ENCODE data around the gene RAB34. TPM values are rescaled to one million over a fixed set of nuclear protein-coding genes. Genes with fewer than 3 reads are reported as not detected.
"Not testable (repeated sequence)": the region's sequence is repeated elsewhere in the genome, so short reads cannot be mapped to it uniquely, and the experiment has no call there.

RAB34 gene
- total RNA-seq, 3 donors from 2014 or later, result 11.3 to 100 (median 14.1) TPM

DNA sequence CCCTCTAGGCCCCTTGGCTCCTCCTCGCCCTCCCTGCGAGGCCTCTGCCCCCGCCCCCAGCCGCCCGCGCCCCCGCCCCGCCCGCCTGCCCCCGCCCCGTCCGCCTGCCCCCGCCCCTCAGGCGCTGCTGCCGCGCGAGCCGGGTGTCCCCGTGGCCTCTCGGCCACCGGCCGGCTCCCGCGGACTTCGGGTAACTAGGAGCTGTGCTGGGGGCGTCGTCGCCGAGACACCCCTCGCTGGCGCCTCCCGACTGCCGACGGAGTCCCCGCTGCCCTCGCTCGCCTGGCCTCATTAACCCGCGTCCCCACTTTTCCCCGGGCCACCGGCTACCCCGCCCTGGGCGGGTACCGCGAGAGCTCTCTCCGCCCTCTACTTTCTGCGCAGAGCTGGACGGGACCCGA, 8.6 kb upstream of the RAB34 start, which contains the start of gene TLCD1:
TSS of gene TLCD1 (minus strand) at position 8 of the 401 bp plus-strand sequence. CDS start 136 bp downstream, outside the sequence.
- H3K27me3 Mint-ChIP-seq (ENCODE audit: low read depth), result no peaks in the 10 kb centered on the region
- H3K4me3 Mint-ChIP-seq, result peak within 1 kb of the TSS; percentile 100
- H3K4me1 Mint-ChIP-seq (ENCODE audit: low read depth), result peaks cover 46% of the 10 kb centered on the region
- H3K9me3 Mint-ChIP-seq, result no peaks in the 10 kb centered on the region
- ATAC-seq, result peak; percentile 34 to 45
- DNase-seq, result peak; percentile 56
- peaks cover 38% of the 10 kb centered on the region for H3K36me3 Mint-ChIP-seq (ENCODE audit: insufficient read depth)

DNA sequence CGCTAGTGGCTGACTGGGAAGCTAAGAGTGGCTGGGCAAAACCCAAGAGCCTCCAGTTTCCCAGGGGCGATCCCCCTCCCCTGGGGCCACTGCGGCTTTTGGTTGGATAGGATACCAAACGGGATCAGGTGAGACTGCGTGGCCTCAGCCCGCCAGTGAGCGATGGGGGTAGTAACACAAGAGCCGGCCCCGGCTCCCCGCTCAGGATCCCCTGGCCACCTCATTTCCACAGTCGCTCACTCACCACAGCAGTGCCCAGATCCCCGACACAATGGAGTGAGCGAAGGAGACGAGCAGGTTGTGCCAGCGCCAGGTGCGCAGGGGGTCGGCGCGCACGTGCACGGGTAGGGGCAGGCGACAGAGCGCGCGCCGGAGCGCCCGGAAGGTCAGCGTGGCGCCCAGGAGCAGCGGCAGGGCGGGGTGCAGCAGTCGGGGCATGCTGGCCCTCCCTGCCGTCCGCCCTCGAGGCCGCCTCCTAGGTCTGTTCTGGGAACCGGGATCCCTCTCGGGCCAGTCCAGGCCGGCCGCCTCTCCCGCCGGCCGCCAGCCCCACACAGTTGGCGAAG, 8.1 kb upstream of the RAB34 start:
- H3K27me3 Mint-ChIP-seq (ENCODE audit: low read depth), result no peaks in the 10 kb centered on the region
- H3K4me3 Mint-ChIP-seq, result peak overlapping the region; percentile 100
- ATAC-seq (peak; percentile 9 to 11), DNase-seq (peak; percentile 34)
- peaks cover 43% of the 10 kb centered on the region for H3K36me3 Mint-ChIP-seq (ENCODE audit: insufficient read depth)
- peaks cover 49% of the 10 kb centered on the region for H3K4me1 Mint-ChIP-seq (ENCODE audit: low read depth)
- H3K9me3 Mint-ChIP-seq, result no peaks in the 10 kb centered on the region

DNA sequence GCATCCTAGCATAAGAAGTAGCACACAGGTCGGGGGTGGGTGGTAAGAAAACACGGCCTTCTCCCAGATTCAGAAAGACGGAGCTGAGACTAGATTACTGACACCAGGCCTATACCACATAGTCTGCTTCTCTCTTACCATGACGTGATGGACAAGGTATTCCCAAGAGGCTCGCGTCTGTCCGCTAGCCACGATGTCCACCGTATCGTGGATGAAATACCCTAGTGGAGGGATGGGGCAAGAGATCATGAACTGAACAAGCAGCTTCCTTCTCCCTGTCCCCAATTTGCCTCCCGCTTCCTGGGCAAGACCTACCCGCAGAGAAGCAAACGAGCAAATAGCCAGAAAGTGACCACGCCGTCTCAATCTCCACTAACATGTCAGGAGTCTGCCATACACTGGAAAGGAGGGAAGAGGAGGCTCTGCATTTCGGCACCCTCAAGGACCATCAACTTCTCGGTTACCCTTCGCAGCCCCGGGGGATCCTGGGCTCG, 7.5 kb upstream of the RAB34 start:
- no peak for DNase-seq
- no peaks in the 10 kb centered on the region for H3K27me3 Mint-ChIP-seq (ENCODE audit: low read depth)
- H3K9me3 Mint-ChIP-seq, result no peaks in the 10 kb centered on the region
- peaks cover 49% of the 10 kb centered on the region for H3K36me3 Mint-ChIP-seq (ENCODE audit: insufficient read depth)
- H3K4me3 Mint-ChIP-seq, result peak overlapping the region; percentile 100
- no peak for ATAC-seq
- peaks cover 52% of the 10 kb centered on the region for H3K4me1 Mint-ChIP-seq (ENCODE audit: low read depth)

DNA sequence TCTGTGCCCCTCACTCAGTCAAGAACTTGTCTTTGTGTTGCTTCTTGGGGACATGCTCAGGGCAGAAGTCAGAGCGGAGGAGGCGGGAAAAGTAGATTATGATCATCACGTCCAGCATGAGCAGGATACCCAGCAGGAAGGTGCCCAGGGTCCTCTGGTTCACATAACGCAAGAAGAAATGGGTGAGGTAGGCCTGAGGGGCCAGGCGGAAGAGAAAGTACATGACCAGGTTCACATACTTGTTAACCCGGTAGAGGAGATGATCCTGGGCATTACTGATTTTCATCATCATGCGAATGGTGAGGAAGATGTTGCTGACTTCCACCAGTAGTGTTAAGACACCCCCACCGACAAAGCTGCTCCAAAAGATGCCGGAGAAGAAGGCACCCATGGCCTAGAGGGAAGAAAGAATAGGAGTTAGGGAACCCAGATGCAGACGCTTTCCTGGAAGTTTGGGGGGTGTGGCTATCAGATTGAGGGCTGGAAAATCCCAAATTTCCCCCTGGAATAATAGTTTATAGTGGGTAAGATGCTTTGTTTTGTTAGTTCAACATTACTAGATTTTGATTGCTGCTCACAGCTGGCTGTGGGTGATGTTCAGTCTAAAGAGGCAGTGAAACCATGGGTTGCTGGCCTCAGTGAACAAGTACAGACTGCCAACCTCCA, 7.0 kb upstream of the RAB34 start:
- no peaks in the 10 kb centered on the region for H3K27me3 Mint-ChIP-seq (ENCODE audit: low read depth)
- H3K36me3 Mint-ChIP-seq (ENCODE audit: insufficient read depth), result peaks cover 53% of the 10 kb centered on the region
- no peaks in the 10 kb centered on the region for H3K9me3 Mint-ChIP-seq
- ATAC-seq, result no peak
- no peak for DNase-seq
- H3K4me1 Mint-ChIP-seq (ENCODE audit: low read depth), result peaks cover 49% of the 10 kb centered on the region
- H3K4me3 Mint-ChIP-seq, result peak overlapping the region; percentile 100

DNA sequence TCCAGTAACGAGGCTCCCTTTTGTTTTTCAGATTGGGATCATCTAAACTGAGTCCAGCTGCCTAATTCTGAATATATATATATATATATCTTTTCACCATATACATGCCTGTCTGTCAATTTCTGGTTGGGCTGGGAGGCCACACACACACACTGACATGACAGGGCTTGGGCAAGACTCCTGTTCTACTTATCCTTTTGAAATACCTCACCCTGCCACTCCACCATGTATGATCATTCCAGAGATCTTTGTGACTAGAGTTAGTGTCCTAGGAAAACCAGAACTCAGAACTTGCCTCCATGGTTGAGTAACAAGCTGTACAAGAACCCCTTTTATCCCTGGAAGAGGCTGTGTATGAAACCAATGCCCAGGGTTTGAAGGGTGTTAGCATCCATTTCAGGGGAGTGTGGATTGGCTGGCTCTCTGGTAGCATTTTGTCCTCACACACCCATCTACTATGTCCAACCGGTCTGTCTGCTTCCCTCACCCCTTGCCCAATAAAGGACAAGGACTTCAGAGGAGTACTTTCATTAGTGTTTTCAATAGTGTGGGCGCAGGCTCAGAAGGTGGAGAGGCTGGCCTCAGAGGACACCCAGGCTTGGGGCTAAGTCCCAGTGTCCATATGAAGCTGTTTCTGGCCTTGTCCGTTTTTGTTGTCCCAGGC, 6.3 kb upstream of the RAB34 start:
- H3K27me3 Mint-ChIP-seq (ENCODE audit: low read depth); ATAC-seq; DNase-seq; H3K9me3 Mint-ChIP-seq: not testable (repeated sequence)
- Mint-ChIP-seq H3K4me3 (peak overlapping the region; percentile 100), H3K36me3 (ENCODE audit: insufficient read depth) (peaks cover 53% of the 10 kb centered on the region), H3K4me1 (ENCODE audit: low read depth) (peaks cover 48% of the 10 kb centered on the region)

DNA sequence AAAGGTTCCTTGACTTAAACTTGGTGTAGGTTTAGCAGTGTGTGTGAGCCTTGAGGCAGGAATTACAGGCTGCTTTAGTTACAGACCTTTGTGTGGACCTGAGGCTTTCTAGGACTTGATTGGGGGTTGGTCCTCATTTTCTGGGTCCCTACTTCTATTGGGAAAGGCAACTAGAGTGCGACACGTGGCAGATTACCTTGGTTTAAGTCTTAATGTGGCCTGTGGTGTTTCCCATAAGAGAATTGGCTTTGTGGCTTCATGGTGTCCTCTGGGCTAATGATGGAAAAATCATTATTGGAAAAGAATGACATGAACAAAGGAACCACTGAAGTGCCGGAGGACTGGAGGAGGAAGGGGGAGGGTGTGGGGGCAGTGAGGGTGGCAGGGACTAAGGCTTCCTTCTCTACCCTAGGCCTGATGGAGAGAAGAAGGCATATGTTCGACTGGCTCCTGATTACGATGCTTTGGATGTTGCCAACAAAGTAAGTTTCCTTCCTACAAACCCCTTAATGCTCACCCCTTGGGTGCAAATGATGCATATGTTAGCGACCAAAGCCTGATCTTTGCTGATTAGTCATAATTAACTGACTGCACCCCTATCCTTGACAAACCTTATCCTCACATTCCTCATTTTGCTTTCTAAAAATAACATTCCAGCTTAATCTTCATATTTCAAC, 5.6 kb upstream of the RAB34 start:
- H3K27me3 Mint-ChIP-seq (ENCODE audit: low read depth), result peaks cover 1% of the 10 kb centered on the region
- H3K9me3 Mint-ChIP-seq, result no peaks in the 10 kb centered on the region
- H3K4me1 Mint-ChIP-seq (ENCODE audit: low read depth), result peaks cover 51% of the 10 kb centered on the region
- H3K4me3 Mint-ChIP-seq, result peak overlapping the region; percentile 100
- DNase-seq (no peak), ATAC-seq (no peak)
- H3K36me3 Mint-ChIP-seq (ENCODE audit: insufficient read depth), result peaks cover 53% of the 10 kb centered on the region

DNA sequence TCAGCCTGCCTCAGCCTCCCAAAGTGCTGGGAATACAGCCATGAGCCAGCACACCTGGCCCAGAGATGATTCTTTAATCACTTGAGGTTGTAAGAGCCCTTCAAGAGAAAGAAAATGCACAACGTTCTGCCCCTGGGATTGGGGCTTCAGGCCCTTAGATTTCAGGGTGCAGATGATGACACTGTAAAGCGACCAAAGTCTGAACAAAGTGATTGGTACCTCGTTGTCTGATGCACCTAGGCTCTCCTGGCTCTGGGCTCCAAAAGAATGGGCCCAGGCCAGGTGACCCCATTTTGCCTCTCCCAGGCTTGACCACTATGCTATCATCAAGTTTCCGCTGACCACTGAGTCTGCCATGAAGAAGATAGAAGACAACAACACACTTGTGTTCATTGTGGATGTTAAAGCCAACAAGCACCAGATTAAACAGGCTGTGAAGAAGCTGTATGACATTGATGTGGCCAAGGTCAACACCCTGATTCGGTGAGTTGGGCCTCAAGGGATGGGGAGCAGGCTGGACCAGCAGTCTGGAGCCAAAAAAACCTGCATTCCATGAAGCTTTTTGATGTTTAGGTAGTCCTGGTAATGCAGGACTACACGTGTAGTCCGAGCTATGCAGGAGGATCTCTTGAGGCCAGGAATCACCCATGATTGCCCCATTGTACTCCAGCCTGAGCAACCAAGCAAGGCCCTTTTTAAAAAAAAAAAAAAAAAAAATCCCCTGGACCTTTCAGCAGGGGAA, 4.9 kb upstream of the RAB34 start:
- Mint-ChIP-seq H3K9me3 (no peaks in the 10 kb centered on the region), H3K4me1 (ENCODE audit: low read depth) (peaks cover 49% of the 10 kb centered on the region), H3K27me3 (ENCODE audit: low read depth) (peaks cover 3% of the 10 kb centered on the region), H3K4me3 (peak overlapping the region; percentile 100), H3K36me3 (ENCODE audit: insufficient read depth) (peaks cover 53% of the 10 kb centered on the region)
- ATAC-seq, result no peak
- no peak for DNase-seq

DNA sequence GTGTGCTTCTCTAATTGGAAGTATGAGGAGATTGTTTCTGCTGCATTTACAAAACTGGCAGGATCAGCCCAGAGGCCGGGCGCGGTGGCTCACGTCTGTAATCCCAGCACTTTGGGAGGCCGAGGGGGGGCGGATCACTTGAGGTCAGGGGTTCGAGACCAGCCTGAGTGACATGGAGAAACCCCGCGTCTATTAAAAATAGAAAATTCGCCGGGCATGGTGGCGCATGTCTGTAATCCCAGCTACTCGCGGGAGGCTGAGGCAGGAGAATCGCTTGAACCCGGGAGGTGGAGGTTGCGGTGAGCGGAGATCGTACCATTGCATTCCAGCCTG, 3.3 kb upstream of the RAB34 start:
- Mint-ChIP-seq H3K4me1 (ENCODE audit: low read depth) (peaks cover 45% of the 10 kb centered on the region), H3K36me3 (ENCODE audit: insufficient read depth) (peaks cover 53% of the 10 kb centered on the region), H3K4me3 (peak overlapping the region; percentile 100)
- H3K9me3 Mint-ChIP-seq; H3K27me3 Mint-ChIP-seq (ENCODE audit: low read depth); ATAC-seq; DNase-seq: not testable (repeated sequence)

DNA sequence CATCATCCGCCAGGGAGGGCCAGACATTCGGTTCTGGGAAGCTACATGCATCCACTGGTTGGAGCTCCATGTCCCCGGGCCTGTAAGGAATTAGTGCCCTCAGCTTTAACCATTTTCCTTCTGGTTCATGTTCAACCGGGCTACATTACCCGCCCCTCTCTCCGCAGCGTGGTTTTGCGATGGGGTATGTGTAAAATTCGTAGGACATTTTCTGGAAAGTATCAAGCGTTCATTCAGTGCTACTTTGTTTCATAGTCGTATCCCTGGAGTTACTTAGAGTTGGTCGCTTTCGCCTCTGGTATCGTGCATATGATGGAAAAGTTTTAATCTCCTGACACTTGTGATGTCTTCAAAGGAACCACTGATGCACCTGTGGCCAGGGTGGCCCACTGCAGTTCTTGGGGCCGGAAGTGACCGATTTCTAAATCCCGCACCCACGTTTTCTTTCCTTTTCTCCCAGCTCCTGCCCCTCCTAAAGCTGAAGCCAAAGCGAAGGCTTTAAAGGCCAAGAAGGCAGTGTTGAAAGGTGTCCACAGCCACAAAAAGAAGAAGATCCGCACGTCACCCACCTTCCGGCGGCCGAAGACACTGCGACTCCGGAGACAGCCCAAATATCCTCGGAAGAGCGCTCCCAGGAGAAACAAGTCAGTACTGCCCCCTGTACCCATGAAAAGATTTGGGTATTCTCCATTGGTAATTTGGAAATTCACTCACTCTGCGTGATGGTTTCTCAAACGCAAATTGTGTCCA, 2.8 kb upstream of the RAB34 start:
- ATAC-seq (peak in 1 of 2 donors; percentile 11), DNase-seq (peak; percentile 27)
- peaks cover 45% of the 10 kb centered on the region for H3K4me1 Mint-ChIP-seq (ENCODE audit: low read depth)
- H3K4me3 Mint-ChIP-seq, result peak overlapping the region; percentile 100
- peaks cover 9% of the 10 kb centered on the region for H3K27me3 Mint-ChIP-seq (ENCODE audit: low read depth)
- H3K36me3 Mint-ChIP-seq (ENCODE audit: insufficient read depth), result peaks cover 52% of the 10 kb centered on the region
- no peaks in the 10 kb centered on the region for H3K9me3 Mint-ChIP-seq

DNA sequence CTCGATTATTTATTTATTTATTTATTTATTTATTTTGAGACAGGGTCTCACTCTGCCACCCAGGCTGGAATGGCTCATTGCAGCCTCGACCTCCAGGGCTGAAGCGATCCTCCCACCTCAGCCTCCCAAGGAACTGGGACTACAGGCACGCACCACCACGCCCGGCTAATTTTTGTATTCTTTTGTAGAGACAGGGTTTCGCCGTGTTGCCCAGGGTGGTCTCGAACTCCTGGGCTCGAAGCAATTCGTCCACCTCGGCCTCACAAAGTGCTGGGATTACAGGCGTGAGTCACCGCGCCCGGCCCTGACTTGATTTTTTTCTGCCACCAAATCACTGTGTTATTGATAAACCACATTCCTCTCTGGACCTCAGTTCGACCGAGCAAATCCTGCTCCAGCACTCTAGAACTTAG, 1.4 kb upstream of the RAB34 start:
- no peaks in the 10 kb centered on the region for H3K9me3 Mint-ChIP-seq
- H3K36me3 Mint-ChIP-seq (ENCODE audit: insufficient read depth), result peaks cover 39% of the 10 kb centered on the region
- DNase-seq (no peak), ATAC-seq (no peak)
- H3K4me1 Mint-ChIP-seq (ENCODE audit: low read depth), result peaks cover 32% of the 10 kb centered on the region
- peak overlapping the region; percentile 100 for H3K4me3 Mint-ChIP-seq
- peaks cover 14% of the 10 kb centered on the region for H3K27me3 Mint-ChIP-seq (ENCODE audit: low read depth)

DNA sequence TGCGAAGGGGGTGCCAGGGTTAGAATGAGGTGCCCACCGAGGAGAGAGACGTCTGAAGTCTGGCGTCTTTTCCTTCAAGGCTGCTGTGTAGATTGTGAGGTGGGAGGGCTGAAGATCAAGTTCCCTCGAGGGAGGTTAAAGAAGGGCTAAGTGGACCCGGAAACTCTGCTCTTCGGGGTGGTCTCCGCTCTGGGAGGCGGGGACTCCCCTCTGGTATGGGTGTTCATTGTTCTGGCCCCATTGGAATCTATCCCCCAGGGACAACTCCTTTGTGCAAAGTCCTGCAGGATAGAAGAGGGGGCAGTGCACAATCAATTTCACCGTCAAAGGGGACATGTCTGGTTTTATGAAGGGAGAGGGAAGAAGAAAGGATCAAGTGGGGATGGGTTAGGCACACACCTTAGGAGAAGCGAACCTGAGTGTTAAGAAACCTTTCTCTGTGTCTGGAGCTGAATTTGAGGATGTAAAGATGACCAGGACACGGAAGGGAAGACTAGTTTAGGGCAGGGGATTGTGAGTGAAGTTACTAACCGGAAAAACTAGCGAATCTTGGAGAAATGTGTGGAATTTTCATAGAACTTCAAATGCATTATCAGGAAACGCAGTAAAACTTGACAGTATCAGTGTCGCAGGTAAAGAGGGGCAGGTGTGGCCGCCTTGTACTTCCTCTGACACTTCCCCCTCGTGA, 809 bp upstream of the RAB34 start:
- H3K27me3 Mint-ChIP-seq (ENCODE audit: low read depth), result peaks cover 14% of the 10 kb centered on the region
- H3K4me3 Mint-ChIP-seq, result peak overlapping the region; percentile 63
- no peaks in the 10 kb centered on the region for H3K9me3 Mint-ChIP-seq
- H3K36me3 Mint-ChIP-seq (ENCODE audit: insufficient read depth), result peaks cover 35% of the 10 kb centered on the region
- ATAC-seq, result no peak
- peaks cover 30% of the 10 kb centered on the region for H3K4me1 Mint-ChIP-seq (ENCODE audit: low read depth)
- DNase-seq, result no peak

DNA sequence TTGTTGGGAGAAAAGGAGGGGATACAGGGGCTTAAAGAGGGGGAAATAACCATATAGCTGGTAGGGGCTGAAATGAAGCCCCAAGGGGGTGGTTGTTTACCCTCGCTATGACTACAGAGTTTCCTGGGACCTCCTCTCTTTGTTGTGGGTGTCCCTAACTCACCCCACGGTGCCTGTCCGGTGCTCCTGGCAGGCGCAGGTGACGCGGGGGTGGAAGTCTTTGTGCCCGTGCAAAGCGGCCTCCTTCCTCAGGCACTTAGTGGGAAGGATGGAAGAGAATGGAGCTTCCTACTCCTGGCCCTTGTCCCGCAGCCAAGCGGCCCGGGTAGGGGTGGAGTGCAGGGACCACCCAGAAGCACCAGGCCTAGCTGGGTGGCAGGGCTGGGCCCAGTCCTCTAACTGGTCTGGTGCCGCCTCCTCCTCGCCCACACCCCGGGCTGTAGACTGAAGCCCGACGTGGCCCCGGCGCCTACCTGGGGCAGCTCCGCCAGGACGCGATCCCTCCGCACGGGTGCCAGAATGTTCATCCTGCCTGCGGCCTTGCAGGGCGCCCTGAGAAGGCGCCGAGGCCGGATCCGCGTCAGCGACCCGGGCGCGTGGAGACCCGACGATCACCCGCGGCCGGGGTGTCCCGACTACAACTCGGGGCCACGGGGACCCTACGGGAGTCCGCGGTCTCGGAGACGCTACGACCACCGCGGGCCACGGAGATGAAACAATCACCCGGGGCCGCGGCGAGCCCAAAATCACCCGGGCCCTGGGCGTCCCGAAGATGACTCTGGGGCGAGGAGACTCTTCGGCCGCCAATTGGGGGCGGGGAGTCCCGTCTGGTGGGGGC, 709 bp downstream of the RAB34 start:
- DNase-seq (no peak), ATAC-seq (no peak)
- Mint-ChIP-seq H3K4me3 (peak overlapping the region; percentile 56), H3K36me3 (ENCODE audit: insufficient read depth) (peaks cover 22% of the 10 kb centered on the region), H3K4me1 (ENCODE audit: low read depth) (peaks cover 25% of the 10 kb centered on the region), H3K27me3 (ENCODE audit: low read depth) (peaks cover 14% of the 10 kb centered on the region), H3K9me3 (no peaks in the 10 kb centered on the region)
